ENCODE measurements around the gene RPL37.
"Not testable (repeated sequence)": the region's sequence is repeated elsewhere in the genome, so short reads cannot be mapped to it uniquely, and the experiment has no call there.

The RPL37 gene

GRCh38 chr5:40794877-40795276 is 40.1 kb downstream of the RPL37 start:
- not testable (repeated sequence) for DNase-seq

GRCh38 chr5:40794340-40794739 is 40.7 kb downstream of the RPL37 start:
- not testable (repeated sequence) for DNase-seq

GRCh38 chr5:40792691-40793090 is 42.3 kb downstream of the RPL37 start:
- DNase-seq = not testable (repeated sequence)

DNA sequence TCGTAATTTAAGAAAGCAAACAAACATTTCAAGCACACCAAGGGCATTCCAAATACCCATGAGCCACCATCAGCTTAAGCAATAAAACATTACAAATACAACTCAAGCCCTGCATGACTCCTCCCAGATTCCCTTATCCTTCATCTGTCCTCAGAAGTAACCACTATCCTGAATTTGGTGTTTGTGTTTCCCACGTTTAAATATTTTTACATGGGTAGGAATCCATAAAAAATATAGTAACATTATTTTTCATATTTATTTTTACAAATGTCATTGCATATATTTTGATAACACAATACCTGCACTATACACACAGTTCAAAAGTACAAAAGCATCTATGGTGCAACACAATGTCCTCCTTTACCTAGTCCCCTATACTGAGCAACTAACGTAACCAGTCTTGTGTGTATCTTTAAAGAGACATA is 43.3 kb downstream of the RPL37 start:
- DNase-seq = no peak

- DNase-seq = no peak
Measured at GRCh38 chr5:40790947-40791593, 44.0 kb downstream of the RPL37 start.

GRCh38 chr5:40788941-40789340 is 46.1 kb downstream of the RPL37 start:
- not testable (repeated sequence) for DNase-seq

DNA sequence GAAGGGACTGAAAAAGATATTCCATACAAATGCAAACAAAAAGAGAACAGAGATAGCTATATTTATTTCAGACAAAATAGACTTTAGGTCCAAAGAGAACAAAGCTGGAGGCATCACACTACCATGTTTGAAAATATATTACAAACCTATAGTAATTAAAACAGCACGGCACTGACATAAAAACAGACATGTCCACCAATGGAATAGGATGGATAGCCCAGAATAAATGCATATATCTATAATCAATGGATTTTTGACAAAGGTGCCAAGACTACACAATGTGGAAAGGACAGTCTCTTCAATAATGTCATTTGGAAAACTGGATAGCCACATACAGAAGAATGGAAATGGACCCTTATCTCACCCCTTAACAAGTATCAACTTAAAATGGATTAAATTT is 47.0 kb downstream of the RPL37 start:
- DNase-seq = no peak

DNA sequence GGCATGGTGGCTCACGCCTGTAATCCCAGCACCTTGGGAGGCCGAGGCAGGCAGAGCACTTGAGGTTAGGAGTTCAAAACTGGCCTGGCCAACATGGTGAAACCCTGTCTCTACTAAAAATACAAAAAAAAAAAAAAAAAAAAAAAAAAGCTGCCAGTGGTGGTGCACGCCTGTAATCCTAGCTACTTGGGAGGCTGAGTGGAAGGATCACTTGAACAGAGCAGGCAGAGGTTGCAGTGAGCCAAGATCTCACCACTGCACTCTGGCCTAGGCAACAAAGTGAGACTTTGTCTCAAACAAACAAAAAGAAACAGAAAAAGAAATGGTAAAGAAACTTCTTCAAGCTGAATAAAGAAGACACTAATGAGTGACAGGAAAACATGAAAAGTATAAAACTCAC is 48.4 kb downstream of the RPL37 start:
- DNase-seq = not testable (repeated sequence)

DNA sequence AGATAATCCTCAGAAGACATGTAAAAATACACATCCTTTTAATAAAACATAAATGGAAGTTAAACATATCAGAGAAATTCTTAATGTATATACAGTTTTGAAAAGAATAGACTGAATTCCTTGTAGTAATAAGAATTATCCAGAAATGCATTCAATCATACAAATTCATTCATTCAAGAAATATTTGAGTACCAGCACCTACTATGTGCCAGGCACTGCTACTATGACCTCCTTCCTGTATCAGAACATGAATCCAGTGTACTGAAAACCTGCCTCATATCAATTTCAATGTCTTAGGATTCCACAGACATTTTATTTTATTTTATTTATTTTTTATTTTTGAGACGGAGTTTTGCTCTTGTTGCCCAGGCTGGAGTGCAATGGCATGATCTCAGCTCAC is 50.1 kb downstream of the RPL37 start:
- DNase-seq = no peak

DNA sequence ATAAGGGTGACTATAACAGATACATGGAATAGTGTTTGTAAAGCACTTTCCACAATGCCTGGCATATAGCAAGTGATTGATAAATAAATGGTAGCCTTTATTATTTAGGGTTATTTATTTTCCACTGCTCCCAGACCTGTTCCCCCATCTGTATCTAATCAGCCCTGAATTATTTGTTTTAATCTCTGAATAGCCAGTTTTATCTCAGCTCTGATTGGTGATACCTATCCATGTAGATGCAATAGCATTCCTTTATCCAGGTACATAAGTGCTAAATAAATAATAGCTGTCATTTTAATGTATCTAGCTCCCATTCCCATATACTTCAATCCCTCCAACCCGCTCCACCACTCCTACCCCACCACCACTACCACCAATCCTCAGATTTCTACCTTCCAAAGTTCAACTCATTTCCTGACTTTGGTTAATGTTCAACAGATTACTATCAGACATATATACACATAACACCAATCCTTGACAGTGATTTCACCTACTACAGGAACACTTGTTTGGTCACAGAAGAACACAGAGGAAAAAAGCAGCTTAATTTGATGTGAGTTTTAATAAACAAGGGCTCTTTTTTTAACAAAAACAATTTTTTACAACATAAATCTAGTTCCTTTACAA is 50.9 kb downstream of the RPL37 start:
- DNase-seq = no peak

- DNase-seq = no peak
Measured at GRCh38 chr5:40781843-40782409, 53.1 kb downstream of the RPL37 start.

GRCh38 chr5:40780858-40781257 is 54.2 kb downstream of the RPL37 start:
- DNase-seq = no peak

DNA sequence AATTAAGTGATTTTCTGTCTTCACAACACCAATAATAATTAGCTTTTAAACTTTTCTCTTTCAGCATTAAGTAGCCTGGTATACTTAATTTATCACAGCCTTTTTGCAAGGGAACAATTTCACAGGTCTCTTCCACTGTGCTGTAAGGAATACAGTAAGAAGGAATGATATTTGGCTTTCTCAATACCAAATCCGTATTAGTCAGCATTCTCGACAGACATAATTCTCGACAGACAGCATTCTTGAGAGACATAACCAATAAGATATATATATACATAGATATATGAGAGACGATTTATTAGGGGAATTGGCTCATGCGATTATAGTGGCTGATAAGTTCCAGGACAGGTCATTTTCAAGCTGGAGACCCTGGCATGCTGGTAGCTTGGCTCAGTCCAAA is 54.8 kb downstream of the RPL37 start:
- no peak for DNase-seq

GRCh38 chr5:40779561-40779960 is 55.5 kb downstream of the RPL37 start:
- no peak for DNase-seq

GRCh38 chr5:40778133-40778532 is 56.9 kb downstream of the RPL37 start:
- DNase-seq = no peak

DNA sequence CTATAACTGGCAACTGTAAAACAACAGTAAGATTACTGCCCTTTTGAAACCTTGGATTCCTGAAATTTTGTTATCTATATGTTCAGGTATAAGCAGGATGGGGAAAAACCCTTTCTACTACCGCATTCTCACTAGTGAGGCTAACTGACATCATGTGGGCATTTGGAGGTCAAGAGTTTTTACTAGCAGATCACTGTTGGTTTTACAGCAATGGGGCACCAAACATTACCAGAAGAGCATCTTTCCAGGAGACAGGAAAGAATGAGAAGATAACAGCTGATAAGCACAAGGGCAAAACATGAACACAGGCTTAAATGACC is 58.4 kb downstream of the RPL37 start:
- DNase-seq = no peak

GRCh38 chr5:40775846-40776657 is 59.0 kb downstream of the RPL37 start:
- no peak for DNase-seq

Data from cortex of kidney (tissue), 1 donor.